HepG2 (cell line): ENCODE results near the gene MXD1.

Source experiments
- ARNT ChIP-seq: fragments of 450-650 bp; IDR thresholded peaks from 2 replicates; pipeline ENCODE4 v1.6.1; 2017
- CTCF ChIP-seq: sonication (generic); formaldehyde crosslinking; IDR thresholded peaks from 2 replicates; pipeline ENCODE4 v1.5.0; 2020; ENCODE audit warnings: mild to moderate bottlenecking, missing genetic modification reagents, moderate library complexity
- MED1 ChIP-seq: sonication (generic); formaldehyde crosslinking; IDR thresholded peaks from 2 replicates; pipeline ENCODE4 v1.4.0; 2020; ENCODE audit warnings: missing genetic modification reagents
- NPAS2 ChIP-seq: sonication (generic); formaldehyde crosslinking; IDR thresholded peaks from 2 replicates; pipeline ENCODE4 v1.8.0; 2022; ENCODE audit warnings: mild to moderate bottlenecking, missing genetic modification reagents, borderline replicate concordance
- SRSF1 ChIP-seq: fragments of 200-400 bp; formaldehyde crosslinking; optimal IDR thresholded peaks from 2 replicates; pipeline ENCODE3; 2017; ENCODE audit warnings: mild to moderate bottlenecking, low read depth, low read length, moderate library complexity
- STAG1 ChIP-seq: sonication (generic); formaldehyde crosslinking; IDR thresholded peaks from 2 replicates; pipeline ENCODE4 v1.4.0; 2020; ENCODE audit warnings: missing genetic modification reagents
- ZNF512B ChIP-seq: sonication (generic); formaldehyde crosslinking; IDR thresholded peaks from 2 replicates; pipeline ENCODE4 v1.5.1; 2020; ENCODE audit warnings: missing genetic modification reagents, mild to moderate bottlenecking, borderline replicate concordance

GRCh38 chr2:69948032-69948962 is 33.4 kb downstream of the MXD1 start:
- TF ChIP-seq STAG1 (CRISPR knock-in tag) (no peak), CTCF (CRISPR knock-in tag) (no peak; the same call in 1 of the 2 replicates), ARNT (no peak), NPAS2 (CRISPR knock-in tag) (no peak), ZNF512B (no peak; the same call in 1 of the 2 replicates), SRSF1 (no peak), MED1 (CRISPR knock-in tag) (no peak)
